Calu3 (cell line): Measurements from ENCODE around the gene SLC7A4. TPM values are rescaled to one million over a fixed set of nuclear protein-coding genes. Genes with fewer than 3 reads are reported as not detected.

Source experiments
- BruUV-seq: library from RNA; stranded (reverse); fragments of 400-500 nt; replicated peaks from 2 replicates; lab custom pipeline; 2021; lab: Mats Ljungman, UMichigan
- CTCF ChIA-PET: fragments of 300-600 bp; sonication (Branson Sonifier 250); formaldehyde crosslinking; loops from one replicate; lab custom pipeline; 2022; ENCODE audit warnings: antibody characterized with exemption; lab: Charles Lee
- DNase-seq: peaks from one replicate; pipeline ENCODE4 v3.0.0; 2022
- H3K27ac Mint-ChIP-seq: one replicate; pipeline ENCODE4 v1.8.0; 2022; ENCODE audit warnings: mixed read lengths; ENCODE audit not compliant: unreplicated experiment
- H3K27me3 Mint-ChIP-seq: one replicate; pipeline ENCODE4 v1.8.0; 2022; ENCODE audit warnings: mixed read lengths; ENCODE audit not compliant: unreplicated experiment
- H3K36me3 Mint-ChIP-seq: one replicate; pipeline ENCODE4 v1.8.0; 2022; ENCODE audit warnings: mild to moderate bottlenecking, moderate library complexity, mixed read lengths; ENCODE audit not compliant: insufficient read depth, unreplicated experiment
- H3K4me1 Mint-ChIP-seq: one replicate; pipeline ENCODE4 v1.8.0; 2022; ENCODE audit warnings: mild to moderate bottlenecking, low read depth, mixed read lengths; ENCODE audit not compliant: unreplicated experiment
- H3K4me3 Mint-ChIP-seq: one replicate; pipeline ENCODE4 v1.8.0; 2022; ENCODE audit warnings: mild to moderate bottlenecking, low read depth, moderate library complexity, mixed read lengths; ENCODE audit not compliant: unreplicated experiment
- H3K9me3 Mint-ChIP-seq: one replicate; pipeline ENCODE4 v1.8.0; 2022; ENCODE audit warnings: low read depth, mixed read lengths; ENCODE audit not compliant: unreplicated experiment
- intact Hi-C: fragments of 100-400 bp; cut with micrococcal nuclease; formaldehyde crosslinking; loops from one replicate; pipeline ENCODE4 v1.10.0; 2022; ENCODE audit not compliant: unreplicated experiment
- total RNA-seq: library from RNA; stranded (reverse); gene quantifications from 2 replicates; pipeline ENCODE4 v1.2.3, GENCODE V29; 2022
- TF ChIP-seq, protein P1 (sequence below): fragments of 200-600 bp; IDR thresholded peaks from one replicate; pipeline ENCODE4 v1.8.0; 2022; ENCODE audit warnings: antibody characterized with exemption; ENCODE audit not compliant: unreplicated experiment

Gene SLC7A4
- total RNA-seq, 1 experiment from 2014 or later = 0.14 TPM

DNA sequence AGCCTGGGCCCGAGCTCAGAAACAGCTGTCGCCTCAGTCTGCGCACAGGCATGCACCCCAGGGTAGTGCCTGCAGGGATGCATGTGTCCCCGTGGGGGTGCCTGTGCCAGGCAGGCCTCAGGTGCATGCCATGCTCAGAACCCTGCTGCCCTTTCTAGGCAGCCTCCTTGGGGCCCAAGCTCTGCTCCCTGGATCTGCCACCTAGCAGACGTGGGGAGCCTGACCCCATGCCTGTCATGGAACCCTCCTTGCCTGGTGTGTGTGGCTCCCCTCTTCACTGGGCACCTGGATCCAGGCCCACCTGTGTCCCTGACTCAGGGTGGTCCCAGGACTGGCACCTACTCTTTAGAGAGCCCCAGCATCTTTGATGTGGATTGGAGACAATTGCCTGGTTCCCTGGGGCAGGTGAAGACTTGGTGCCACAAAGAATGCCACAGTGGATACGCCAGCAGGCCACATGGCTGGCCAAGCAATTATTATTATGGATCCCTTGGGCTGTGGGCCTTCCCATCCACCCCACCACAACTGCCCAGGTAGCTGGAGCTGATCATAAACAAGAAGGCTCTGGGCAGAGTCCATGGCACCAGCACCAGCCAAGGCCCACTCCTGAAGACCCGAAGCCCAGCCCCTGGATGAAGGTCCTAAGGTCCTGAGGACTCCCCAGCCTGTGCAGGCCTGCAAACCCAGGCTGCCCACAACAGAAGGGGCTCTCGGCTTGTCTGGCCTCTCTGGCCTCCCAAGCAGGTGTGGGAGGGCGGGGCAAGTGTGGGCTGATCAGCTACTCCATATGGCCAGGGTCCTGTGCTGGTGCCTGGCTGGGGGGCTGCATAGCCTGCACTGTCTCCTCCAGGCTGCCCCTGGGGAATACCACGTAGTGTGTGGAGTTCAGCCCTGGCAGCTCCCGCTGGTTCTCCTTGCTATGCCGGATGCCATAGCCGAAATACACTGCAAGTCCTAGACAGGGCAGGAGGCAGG lies 3.8 kb downstream of the SLC7A4 start:
- Mint-ChIP-seq H3K36me3 (peaks cover 5% of the 10 kb centered on the region), H3K4me1 (no peaks in the 10 kb centered on the region), H3K27ac (no peak overlapping the region), H3K4me3 (no peak overlapping the region), H3K27me3 (peaks cover 49% of the 10 kb centered on the region), H3K9me3 (no peaks in the 10 kb centered on the region)
- DNase-seq = no peak
- CTCF ChIA-PET = no interaction called here
- TF ChIP-seq, protein P1, sequence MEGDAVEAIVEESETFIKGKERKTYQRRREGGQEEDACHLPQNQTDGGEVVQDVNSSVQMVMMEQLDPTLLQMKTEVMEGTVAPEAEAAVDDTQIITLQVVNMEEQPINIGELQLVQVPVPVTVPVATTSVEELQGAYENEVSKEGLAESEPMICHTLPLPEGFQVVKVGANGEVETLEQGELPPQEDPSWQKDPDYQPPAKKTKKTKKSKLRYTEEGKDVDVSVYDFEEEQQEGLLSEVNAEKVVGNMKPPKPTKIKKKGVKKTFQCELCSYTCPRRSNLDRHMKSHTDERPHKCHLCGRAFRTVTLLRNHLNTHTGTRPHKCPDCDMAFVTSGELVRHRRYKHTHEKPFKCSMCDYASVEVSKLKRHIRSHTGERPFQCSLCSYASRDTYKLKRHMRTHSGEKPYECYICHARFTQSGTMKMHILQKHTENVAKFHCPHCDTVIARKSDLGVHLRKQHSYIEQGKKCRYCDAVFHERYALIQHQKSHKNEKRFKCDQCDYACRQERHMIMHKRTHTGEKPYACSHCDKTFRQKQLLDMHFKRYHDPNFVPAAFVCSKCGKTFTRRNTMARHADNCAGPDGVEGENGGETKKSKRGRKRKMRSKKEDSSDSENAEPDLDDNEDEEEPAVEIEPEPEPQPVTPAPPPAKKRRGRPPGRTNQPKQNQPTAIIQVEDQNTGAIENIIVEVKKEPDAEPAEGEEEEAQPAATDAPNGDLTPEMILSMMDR = no peak
- intact Hi-C loops = no loop called here
- no TSS peak for BruUV-seq

DNA sequence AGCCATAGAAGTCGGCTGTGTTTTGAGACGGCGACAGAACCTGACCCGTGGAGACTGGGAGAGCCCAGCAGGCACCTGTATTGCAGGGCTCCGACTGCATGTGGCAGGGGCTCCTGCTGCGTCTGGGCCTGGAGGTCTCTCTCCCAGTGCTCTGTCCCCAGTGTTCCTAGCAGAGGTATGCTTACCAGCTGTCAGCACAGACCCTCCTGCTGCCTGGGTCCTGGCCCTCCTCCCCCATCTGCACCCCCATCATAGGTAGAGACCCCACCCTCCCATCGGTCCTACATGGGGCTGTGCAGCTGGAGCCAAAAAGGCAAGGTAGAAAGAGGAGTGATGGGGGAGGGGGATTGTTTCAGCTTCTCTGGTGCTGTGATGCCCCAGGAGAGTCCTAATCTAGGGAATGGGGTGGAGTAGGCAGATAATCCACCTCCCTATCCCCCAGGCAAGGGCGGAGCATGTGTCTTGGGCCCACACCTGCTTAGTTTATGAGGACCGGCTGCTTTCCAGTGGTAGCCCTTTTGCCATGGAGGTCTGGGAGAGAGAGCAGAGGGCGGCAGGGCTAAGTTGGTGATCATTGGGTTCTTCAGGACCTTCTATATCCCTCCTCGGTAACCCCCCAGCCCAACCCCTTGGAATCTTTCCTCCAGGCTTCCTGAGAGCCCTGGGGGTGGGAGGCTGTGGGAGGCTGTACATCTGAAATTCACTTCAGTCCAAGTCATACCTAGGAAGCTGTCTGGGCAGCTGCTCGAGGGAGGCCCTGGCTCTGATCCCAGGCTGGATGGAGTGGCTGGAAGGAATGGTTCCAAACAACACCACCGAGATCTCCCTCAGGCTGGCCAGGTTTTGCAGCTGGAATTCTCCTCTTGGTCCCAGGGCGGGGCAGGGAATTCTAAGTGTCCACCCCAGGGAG lies 5.3 kb downstream of the SLC7A4 start:
- Mint-ChIP-seq H3K4me1 (no peaks in the 10 kb centered on the region), H3K9me3 (no peaks in the 10 kb centered on the region), H3K4me3 (no peak overlapping the region), H3K36me3 (peaks cover 5% of the 10 kb centered on the region), H3K27me3 (peaks cover 41% of the 10 kb centered on the region), H3K27ac (no peak overlapping the region)
- no peak for DNase-seq
- BruUV-seq = no TSS peak
- CTCF ChIA-PET = no interaction called here
- TF ChIP-seq, protein P1 = no peak
- intact Hi-C loops = no loop called here

DNA sequence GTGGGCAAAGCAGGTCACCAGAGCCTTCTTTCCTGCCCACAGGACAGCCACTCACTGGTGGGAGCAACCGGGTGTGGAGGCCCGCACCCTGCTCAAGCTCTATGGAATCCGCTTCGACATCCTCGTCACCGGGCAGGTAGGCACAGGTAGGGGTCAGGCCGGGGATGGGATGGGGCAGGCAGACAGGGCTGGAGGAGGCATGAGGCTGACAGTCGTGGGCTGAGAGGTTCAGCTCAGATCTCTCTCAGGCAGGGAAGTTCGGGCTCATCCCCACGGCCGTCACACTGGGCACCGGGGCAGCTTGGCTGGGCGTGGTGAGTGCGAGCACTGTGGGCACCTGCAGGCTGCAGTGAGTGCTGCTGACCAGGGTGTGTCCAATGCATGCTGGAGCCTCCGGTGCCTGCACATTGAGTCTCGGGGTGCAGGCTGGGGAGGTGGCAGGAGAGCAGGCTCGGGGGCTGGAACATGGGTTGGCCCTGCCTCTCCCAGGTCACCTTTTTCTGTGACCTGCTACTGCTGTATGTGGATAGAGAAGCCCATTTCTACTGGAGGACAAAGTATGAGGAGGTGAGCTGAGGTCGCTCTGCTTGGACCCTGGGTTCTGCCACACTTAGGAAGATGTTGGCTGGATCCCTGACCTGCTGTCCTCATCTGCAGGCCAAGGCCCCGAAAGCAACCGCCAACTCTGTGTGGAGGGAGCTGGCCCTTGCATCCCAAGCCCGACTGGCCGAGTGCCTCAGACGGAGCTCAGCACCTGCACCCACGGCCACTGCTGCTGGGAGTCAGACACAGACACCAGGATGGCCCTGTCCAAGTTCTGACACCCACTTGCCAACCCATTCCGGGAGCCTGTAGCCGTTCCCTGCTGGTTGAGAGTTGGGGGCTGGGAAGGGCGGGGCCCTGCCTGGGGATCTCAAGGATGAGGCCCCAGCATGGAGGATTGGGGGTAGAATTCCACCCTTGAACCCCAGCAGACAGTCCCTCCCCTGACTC lies 6.3 kb downstream of the SLC7A4 start:
- H3K27ac Mint-ChIP-seq = no peak overlapping the region
- H3K27me3 Mint-ChIP-seq = peaks cover 39% of the 10 kb centered on the region
- H3K4me1 Mint-ChIP-seq = no peaks in the 10 kb centered on the region
- H3K36me3 Mint-ChIP-seq = peaks cover 5% of the 10 kb centered on the region
- no peak overlapping the region for H3K4me3 Mint-ChIP-seq
- CTCF ChIA-PET = no interaction called here
- H3K9me3 Mint-ChIP-seq = no peaks in the 10 kb centered on the region
- BruUV-seq = no TSS peak
- TF ChIP-seq, protein P1 = no peak
- intact Hi-C loops = no loop called here
- DNase-seq = no peak
